Type B pancreatic cell (in vitro differentiated cells): Measurements from ENCODE around the gene OR4D10. TPM values are rescaled to one million over a fixed set of nuclear protein-coding genes. Genes with fewer than 3 reads are reported as not detected.
"Not testable (repeated sequence)": the region's sequence is repeated elsewhere in the genome, so short reads cannot be mapped to it uniquely, and the experiment has no call there.

Experiments
- DNase-seq: peaks from one replicate; pipeline ENCODE4 v3.0.0; 2021; ENCODE audit warnings: mixed read lengths; ENCODE audit not compliant: unreplicated experiment; ENCODE audit errors: extremely low spot score
- H3K27ac Mint-ChIP-seq: 2 replicates; pipeline ENCODE4 v1.8.0; 2021; ENCODE audit warnings: mild to moderate bottlenecking, mixed read lengths
- H3K27me3 Mint-ChIP-seq: 2 replicates; pipeline ENCODE4 v1.8.0; 2021; ENCODE audit warnings: mixed read lengths
- H3K36me3 Mint-ChIP-seq: 2 replicates; pipeline ENCODE4 v1.8.0; 2021; ENCODE audit warnings: mixed read lengths
- H3K4me1 Mint-ChIP-seq: one replicate; pipeline ENCODE4 v1.8.0; 2021; ENCODE audit warnings: mixed read lengths; ENCODE audit not compliant: unreplicated experiment
- H3K4me3 Mint-ChIP-seq: 2 replicates; pipeline ENCODE4 v1.8.0; 2021; ENCODE audit warnings: mild to moderate bottlenecking, mixed read lengths
- H3K9me3 Mint-ChIP-seq: 2 replicates; pipeline ENCODE4 v1.8.0; 2021; ENCODE audit warnings: mixed read lengths
- total RNA-seq: library from RNA; stranded (reverse); gene quantifications from 2 replicates; pipeline ENCODE4 v1.2.1, GENCODE V29; 2021; ENCODE audit warnings: low replicate concordance
- TF ChIP-seq, protein P1 (sequence below): fragments of 200-600 bp; sonication (generic); conservative IDR thresholded peaks from 2 replicates; pipeline ENCODE4 v1.5.0; 2021; ENCODE audit warnings: antibody characterized with exemption, mild to moderate bottlenecking

OR4D10 gene
- total RNA-seq, 1 donor from 2014 or later = not detected

DNA sequence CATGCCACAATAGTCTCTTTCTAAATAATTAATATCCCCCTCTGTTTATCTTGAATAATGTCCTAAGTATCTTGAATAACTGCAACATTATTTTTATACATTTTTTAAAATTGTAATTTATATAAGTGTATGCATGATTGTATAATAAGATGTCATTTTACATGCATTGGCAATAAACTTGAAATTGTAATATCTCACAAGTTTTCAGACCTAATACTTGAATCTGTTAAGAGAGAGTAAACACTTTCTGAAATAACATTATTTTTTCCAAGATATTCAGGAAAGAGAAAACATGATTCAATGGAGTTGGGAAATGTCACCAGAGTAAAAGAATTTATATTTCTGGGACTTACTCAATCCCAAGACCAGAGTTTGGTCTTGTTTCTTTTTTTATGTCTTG is 30.2 kb downstream of the OR4D10 start, which contains the start of gene OR4D11:
OR4D11 (plus strand) TSS at position 301 of the 400 bp plus-strand sequence; CDS start at position 301, 0 bp downstream.
- H3K4me3 Mint-ChIP-seq = no peak within 1 kb of the TSS
- H3K4me1 Mint-ChIP-seq = no peaks in the 10 kb centered on the region
- TF ChIP-seq, protein P1, sequence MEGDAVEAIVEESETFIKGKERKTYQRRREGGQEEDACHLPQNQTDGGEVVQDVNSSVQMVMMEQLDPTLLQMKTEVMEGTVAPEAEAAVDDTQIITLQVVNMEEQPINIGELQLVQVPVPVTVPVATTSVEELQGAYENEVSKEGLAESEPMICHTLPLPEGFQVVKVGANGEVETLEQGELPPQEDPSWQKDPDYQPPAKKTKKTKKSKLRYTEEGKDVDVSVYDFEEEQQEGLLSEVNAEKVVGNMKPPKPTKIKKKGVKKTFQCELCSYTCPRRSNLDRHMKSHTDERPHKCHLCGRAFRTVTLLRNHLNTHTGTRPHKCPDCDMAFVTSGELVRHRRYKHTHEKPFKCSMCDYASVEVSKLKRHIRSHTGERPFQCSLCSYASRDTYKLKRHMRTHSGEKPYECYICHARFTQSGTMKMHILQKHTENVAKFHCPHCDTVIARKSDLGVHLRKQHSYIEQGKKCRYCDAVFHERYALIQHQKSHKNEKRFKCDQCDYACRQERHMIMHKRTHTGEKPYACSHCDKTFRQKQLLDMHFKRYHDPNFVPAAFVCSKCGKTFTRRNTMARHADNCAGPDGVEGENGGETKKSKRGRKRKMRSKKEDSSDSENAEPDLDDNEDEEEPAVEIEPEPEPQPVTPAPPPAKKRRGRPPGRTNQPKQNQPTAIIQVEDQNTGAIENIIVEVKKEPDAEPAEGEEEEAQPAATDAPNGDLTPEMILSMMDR = no peak
- no peaks in the 10 kb centered on the region for H3K27me3 Mint-ChIP-seq
- no peak for DNase-seq
- no peak within 1 kb of the TSS for H3K27ac Mint-ChIP-seq
- peaks cover 4% of the 10 kb centered on the region for H3K9me3 Mint-ChIP-seq
- H3K36me3 Mint-ChIP-seq = no peaks in the 10 kb centered on the region

DNA sequence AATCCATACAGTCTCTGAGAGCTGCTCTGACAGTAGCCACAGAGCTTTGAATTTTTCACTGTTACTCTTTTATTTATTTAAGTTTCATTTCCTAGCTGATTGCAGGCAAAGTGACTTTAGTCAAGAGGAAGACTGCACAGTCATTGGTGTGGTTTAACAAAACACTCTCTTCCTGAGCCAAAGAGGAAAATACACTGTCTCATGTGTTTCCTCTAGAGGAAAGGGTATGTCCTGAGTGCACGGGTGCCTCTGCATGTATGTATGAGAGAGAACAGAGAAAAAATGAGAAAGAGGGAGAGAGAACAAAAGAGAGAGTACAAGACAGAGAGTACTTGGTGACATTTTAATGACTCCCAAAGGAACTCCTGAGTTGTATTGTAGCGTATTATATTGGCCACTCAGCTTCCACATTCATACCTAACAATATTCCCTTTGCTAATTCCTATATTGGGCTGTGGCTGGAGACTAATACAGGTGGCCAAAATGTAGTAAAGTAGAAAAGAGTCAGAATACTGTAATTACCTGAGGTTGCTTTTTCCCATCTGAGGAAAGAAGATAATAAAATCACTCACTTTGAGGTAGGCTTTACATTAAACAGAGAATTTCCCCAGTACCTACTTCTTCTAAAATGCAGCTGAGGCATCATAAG is 38.0 kb downstream of the OR4D10 start, which contains the start of gene OR4D9:
OR4D9 (plus strand) TSS at position 599 of the 649 bp plus-strand sequence. CDS start 3,374 bp downstream, outside the sequence.
- Mint-ChIP-seq H3K27ac (no peak within 1 kb of the TSS), H3K27me3 (peaks cover 8% of the 10 kb centered on the region), H3K36me3 (no peaks in the 10 kb centered on the region), H3K9me3 (no peaks in the 10 kb centered on the region), H3K4me1 (no peaks in the 10 kb centered on the region), H3K4me3 (no peak within 1 kb of the TSS)
- TF ChIP-seq, protein P1 = no peak
- DNase-seq = no peak

GRCh38 chr11:59511675-59512074 is 38.6 kb downstream of the OR4D10 start:
- no peak overlapping the region for H3K27ac Mint-ChIP-seq
- no peak for DNase-seq
- no peaks in the 10 kb centered on the region for H3K36me3 Mint-ChIP-seq
- TF ChIP-seq, protein P1 = no peak
- H3K4me3 Mint-ChIP-seq = no peak overlapping the region
- H3K27me3 Mint-ChIP-seq = peaks cover 8% of the 10 kb centered on the region
- no peaks in the 10 kb centered on the region for H3K4me1 Mint-ChIP-seq
- H3K9me3 Mint-ChIP-seq = no peaks in the 10 kb centered on the region

DNA sequence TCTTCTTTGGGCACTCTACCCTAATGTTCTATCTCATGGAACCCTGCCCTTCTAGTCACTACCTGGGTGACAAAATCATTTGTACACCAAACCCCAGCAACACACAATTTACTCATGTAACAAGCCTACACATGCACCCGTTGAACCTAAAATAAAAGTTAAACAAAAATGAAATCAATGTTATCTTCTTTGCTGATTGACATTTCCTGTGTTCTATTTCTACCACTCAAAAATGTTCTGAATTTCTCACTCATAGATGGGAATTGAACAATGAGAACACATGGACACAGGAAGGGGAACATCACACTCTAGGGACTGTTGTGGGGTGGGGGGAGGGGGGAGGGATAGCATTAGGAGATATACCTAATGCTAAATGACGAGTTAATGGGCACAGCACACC is 47.0 kb downstream of the OR4D10 start:
- DNase-seq, H3K9me3 Mint-ChIP-seq, H3K27ac Mint-ChIP-seq, H3K4me1 Mint-ChIP-seq, H3K36me3 Mint-ChIP-seq, H3K4me3 Mint-ChIP-seq: not testable (repeated sequence)
- H3K27me3 Mint-ChIP-seq = peaks cover 11% of the 10 kb centered on the region

DNA sequence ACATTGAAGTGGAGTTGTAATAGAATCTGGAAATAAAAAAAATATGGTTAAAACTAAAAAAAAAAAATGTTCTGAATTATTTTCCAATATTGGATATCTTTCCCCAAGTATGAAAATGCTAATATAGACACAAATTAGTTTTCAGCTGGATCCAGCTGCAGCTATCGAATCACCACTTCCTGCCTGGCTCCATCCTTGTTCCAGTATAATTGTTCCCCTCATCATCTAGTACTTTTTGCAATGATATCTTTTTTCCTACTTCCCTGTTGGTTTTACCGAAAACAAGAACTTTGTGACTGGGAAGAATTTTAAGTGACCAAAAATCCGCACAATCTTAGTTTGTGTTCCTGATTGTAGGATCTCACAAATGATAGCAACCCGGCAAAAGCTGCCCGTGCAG is 47.6 kb downstream of the OR4D10 start:
- TF ChIP-seq, protein P1 = no peak
- Mint-ChIP-seq H3K4me3 (no peak overlapping the region), H3K36me3 (no peaks in the 10 kb centered on the region), H3K9me3 (no peaks in the 10 kb centered on the region), H3K27ac (no peak overlapping the region), H3K4me1 (no peaks in the 10 kb centered on the region), H3K27me3 (peaks cover 8% of the 10 kb centered on the region)
- no peak for DNase-seq

GRCh38 chr11:59523541-59523940 is 50.4 kb downstream of the OR4D10 start:
- no peaks in the 10 kb centered on the region for H3K36me3 Mint-ChIP-seq
- no peak overlapping the region for H3K27ac Mint-ChIP-seq
- H3K4me3 Mint-ChIP-seq = no peak overlapping the region
- no peaks in the 10 kb centered on the region for H3K9me3 Mint-ChIP-seq
- H3K4me1 Mint-ChIP-seq = peaks cover 3% of the 10 kb centered on the region
- TF ChIP-seq, protein P1 = no peak
- no peak for DNase-seq
- peaks cover 5% of the 10 kb centered on the region for H3K27me3 Mint-ChIP-seq
